Measurements from ENCODE around the gene PDZD2.
"Not testable (repeated sequence)": the region's sequence is repeated elsewhere in the genome, so short reads cannot be mapped to it uniquely, and the experiment has no call there.

The PDZD2 gene

DNA sequence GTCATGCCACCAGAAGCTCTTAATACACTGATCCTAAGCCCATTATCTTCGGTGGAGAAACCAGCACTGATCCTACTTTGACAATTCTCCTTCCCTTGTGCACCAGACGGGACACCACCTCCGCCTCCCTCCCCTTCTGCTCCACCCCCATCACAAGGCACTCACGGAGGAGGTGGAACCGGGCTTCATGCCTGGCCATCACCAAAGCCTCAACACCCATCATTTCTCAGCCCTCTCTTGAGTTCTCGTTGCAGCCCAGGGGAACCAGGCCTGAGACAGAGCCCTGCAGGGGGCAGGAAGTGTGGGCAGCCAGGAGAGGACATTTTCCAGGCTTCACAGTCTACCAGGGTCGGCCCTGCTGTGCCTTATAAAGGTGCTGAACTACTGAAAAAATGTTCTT, 374.7 kb downstream of the PDZD2 start:
- DNase-seq (ENCODE audit: low spot score), result no peak

DNA sequence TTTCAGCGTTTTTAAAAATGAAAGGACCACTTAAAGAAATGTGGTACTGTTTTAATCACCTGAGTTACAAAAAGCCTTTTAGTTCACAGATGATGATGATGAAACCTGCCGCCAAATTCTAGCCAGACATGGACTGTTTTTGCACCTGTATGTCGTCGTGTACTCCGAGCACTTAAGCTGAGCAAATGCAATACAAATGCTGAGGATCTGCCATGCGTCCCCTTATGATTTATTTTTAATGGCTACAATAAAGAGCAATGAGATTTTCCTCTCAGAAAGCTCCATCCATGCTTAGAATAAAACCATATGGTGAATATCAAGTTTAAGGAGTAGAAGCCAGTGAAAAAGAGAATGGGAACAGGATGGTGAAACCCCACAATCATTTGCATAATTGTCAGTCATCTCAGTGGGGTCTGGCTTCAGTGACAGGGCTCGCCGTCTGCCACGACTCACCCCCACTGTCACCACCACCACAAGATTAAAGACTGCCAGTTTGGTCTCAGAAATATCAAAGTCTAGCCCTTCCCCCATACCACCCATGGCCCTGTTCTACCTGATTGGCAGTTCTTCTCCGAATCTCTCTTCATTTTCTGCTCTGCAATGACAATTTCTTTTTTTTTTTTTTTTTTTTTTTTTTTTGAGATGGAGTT, 375.3 kb downstream of the PDZD2 start:
- no peak for DNase-seq (ENCODE audit: low spot score)

DNA sequence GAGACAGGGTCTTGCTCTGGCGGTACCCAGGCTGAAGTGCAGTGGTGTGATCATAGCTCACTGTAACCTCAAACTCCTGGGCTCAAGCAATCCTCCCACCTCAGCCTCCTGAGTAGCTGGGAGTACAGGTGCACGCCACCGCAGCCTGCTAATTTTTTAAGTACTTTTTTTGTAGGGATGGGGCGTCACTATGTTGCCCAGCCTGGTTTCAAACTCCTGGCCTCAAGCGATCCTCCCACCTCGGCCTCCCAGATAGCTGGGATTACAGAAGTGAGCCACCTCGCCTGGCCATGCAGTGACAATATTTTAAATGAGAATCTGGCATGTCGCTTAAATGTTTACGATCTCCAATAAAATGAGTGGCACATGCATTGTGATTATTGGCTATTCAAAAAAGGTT, 376.3 kb downstream of the PDZD2 start:
- not testable (repeated sequence) for DNase-seq (ENCODE audit: low spot score)

DNA sequence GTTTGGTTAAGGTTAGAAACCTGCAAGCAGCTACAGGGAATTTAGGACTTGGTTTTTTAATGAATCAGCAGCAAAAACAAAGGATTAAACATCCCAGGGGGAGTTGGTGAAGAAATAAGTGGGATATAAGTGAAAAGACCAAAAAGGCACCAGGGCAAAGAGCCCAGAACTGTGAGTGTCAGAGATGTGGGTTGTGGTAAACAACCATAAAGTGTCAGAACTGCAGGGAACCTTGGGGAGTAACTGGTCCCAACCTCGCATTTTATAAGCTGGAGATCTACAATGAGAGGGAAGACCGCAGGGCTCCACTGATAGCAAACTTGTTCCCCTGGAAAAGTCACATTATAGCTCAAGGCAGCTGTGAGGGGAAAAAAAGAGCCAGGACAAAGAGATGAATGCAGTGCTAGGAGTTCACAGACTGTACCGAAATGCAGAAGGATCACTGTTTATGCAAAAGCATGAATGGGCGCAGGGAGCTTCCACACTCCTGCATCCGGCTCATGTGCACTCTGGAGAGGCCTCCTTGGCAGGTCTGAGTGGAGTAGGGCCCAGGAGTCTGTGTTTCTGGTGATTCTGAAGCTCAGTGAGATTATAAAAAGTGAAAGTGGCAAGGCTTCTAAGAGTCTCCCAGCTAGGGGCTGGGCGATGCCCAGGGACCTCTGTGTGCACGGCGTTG, 378.9 kb downstream of the PDZD2 start:
- no peak for DNase-seq (ENCODE audit: low spot score)

DNA sequence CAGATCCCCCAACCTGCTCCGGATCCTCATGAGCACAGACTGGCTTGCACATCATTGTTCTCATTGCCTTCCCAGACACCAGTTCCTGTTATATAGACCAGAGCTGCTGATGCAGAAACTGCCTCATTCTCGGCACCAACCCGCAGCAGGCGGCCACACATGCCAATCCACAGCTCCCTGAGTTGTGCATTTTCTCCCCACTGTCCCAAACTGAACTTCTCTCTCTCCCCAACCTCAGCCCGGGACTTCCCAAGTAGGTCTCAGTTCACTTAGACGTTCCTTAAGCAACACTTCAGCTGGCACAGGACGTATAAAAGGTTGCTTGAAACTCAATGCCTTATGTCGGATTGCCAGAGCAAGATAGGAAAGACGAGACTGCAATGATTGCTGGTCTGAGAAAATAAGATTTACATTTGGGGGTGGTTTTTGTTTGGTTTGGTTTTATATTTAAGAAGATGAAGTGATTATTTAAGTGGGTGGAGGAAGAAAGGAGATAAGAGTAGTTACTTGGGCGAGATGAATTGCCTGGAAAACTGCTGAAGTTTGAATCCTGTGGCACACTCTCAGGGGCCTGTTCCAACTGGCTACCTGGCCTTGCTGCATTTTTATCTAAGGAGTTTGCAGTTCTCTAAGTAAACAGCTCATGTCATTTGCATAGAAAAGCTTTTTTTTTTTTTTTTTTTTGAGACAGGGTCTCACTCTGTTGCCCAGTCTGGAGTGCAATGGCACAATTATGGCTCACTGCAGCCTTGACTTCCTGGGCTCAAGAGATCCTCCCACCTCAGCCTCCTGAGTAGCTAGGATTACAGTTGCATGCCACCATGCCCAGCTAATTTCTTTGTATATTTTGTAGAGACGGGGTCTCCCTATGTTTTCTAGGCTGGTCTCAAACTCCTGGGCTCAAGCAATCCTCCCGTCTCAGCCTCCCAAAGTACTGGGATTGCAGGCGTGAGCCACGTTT, 379.8 kb downstream of the PDZD2 start:
- DNase-seq (ENCODE audit: low spot score), result no peak

DNA sequence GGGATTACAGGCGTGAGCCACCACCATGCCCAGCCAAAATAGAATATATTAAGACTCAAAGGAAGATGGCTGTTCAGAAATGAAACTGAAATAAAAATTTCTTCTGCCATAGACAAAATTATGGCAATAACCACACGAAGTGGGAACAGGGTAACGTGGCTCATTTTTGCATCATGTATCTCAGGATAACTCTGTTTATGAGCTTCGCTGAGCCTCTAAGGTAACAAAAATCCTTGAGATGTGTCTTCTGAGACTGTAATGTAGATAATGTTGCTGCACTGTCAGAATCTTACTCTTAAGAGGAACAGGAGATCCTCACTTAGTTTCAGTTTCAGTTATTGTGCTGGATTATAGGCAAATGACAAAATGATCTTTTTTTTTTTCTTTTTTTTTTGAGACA, 381.3 kb downstream of the PDZD2 start:
- no peak for DNase-seq (ENCODE audit: low spot score)

DNA sequence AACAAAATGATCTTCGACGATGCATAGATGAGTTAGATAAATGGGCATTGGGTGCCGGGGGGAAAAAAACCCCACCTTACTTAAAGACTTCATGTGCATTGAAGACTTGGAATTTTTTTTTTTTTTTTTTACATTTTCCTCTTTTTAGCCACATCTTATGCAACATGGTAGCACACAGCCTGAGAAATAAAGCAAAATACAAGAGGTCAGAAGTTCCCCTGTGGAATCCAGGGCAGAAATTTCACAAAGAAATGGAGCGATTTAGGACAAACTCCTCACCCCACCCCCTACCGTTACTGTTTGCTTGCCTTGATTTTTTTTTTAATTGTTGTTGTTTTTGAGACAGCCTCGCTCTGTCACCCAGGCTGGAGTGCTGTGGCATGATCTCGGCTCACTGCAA, 382.0 kb downstream of the PDZD2 start:
- DNase-seq (ENCODE audit: low spot score), result no peak

DNA sequence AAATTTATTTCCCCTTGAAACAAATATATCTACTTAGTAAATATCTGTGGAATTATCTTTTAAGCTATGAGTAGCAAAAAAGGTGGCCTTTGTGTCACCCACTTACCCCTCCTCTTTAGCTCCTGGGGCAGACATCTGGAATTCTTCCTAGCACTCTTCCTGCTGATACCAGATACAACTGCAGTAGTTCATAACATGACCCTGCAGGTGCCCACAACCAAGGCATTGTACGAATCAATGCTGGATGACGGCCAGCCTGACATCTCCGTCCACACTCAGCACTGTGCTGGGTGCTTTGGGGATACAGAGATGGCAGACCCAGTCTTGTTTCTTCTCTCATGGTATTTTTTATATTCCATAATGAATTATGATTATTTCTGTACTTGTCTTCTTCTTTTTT, 382.8 kb downstream of the PDZD2 start:
- DNase-seq (ENCODE audit: low spot score), result no peak

DNA sequence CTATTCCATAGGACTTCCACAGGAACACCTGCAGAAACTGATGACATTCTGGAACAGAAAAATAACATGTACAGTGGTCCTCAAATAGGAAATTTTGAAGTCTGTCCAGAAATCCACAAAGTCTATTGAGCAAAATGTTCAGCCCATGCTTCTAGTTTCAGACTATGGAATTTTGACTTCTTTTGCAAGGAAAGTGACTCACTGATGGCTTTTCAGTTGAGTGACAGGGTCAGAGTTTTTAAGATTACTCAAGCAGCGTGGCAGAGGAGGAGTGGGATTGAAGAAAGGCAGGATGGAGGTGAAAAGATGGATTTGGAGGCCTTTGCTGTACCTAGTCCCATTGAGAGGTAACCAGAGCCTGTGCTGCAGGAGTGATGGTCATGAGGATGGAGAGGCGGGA, 383.7 kb downstream of the PDZD2 start:
- no peak for DNase-seq (ENCODE audit: low spot score)

DNA sequence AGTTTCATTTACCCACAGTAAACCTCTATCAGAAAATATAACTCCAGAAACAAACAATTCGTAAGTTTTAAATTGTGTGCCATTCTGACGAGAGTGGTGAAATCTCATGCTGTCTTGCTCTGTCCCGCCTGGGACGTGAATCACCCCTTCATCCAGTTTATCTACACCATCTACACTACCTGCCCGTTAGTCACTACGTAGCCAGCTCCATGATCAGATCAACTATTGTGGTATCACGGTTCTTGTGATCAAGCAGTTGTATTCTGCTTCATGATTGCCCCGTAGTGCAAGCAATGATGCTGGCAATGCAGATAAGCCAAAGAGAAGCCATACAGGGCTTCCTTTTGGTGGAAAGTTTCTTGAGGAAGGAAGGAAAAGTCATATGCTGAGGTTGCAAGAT, 384.9 kb downstream of the PDZD2 start:
- DNase-seq (ENCODE audit: low spot score), result no peak

DNA sequence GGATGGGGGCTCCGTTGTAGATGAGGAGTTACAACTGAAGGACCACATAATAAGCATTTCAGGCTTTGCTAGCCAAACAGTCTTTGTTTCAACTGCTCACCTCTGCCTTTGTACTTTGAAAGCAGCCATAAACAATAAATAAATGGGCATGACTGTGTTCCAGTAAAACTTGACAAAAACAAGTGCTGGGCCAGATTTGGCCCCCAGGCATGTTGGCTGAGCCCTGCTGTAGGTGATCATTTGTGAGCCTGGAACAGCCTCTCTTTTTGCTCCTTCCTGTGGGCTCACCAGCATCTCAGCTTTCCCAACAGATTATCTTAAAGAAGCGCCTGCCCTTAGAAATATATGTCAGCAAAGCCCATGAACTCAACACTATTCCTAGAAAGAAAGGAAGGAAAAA, 385.8 kb downstream of the PDZD2 start:
- no peak for DNase-seq (ENCODE audit: low spot score)

DNA sequence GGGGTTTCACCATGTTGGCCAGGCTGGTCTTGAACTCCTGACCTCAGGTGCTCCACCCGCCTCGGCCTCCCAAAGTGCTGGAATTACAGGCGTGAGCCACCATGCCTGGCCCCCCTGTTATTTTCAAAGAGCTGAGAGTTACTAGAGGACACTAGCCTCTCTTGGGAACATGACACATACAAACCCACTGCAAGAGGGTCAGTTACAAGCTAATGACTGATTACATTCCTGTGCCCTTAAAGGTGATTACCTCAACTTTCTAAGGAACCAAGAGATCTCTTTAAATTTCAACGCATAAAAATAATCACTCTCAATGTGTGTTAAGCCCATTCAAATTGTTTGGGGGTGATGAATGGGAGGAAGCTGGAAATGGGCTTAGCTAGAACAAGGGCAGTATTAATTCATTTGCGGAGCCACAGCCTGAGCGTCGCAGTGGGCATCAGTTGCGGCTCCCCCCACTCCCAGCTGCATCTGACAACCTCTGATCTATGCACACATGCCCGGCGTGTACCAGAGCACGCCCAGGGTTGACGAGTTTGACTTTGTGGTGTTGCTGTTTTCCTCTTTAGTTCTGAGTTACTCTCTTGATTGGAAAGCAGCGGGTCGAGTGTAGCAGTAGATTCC, 388.3 kb downstream of the PDZD2 start:
- DNase-seq (ENCODE audit: low spot score), result no peak

DNA sequence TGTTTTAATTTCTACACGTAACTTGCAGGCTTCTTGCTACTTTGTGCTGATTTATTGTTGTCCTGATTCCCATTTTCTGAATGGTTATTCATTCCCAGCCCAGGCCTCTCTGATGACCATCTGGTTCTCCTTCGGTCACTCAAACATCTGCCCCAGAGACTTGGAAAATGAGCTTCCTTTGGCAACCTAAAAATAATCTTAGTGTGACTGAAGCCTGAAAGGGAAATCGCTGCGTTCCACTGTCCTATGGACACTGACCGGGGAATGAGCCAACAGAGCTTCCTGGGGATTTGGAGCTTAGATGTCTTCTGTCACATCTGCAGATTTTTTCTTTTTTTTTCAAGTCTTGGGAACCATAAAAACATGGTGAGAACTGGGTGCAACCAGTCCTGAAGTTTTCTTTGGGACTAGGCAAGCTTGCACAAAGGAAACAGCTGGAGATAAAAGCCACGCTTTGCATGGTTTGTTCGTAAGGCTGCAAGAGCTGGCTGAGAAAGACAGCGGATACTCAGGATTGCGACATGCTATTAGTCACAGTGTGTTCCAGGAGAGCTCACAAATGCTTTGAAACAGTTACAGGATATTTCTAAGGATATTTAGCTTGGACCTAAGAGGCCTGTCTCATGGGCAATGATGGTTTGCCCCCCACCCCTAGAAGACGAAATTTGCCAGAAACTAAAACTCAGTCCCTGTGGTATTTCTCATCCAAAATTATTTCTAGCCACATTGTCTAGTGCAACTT, 389.0 kb downstream of the PDZD2 start:
- no peak for DNase-seq (ENCODE audit: low spot score)

DNA sequence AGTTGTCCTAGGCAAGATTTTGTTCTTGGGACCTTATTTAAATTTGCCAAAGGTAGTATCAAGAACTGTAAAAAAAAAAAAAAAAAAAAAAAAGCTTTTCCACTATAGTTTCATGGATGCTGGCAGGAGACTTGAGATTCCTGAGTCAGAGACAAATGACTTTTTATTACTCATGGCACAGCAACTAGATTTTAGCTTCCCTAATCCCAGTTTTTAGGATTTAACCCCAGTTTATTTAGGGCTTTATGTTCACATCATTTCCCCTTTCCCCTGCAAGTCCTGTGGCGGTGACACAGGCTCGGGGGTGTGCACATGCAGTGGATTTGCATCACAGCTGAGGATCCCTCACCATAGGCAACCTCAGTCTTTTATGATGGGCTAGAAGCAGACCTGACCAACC, 390.3 kb downstream of the PDZD2 start:
- no peak for DNase-seq (ENCODE audit: low spot score)

DNA sequence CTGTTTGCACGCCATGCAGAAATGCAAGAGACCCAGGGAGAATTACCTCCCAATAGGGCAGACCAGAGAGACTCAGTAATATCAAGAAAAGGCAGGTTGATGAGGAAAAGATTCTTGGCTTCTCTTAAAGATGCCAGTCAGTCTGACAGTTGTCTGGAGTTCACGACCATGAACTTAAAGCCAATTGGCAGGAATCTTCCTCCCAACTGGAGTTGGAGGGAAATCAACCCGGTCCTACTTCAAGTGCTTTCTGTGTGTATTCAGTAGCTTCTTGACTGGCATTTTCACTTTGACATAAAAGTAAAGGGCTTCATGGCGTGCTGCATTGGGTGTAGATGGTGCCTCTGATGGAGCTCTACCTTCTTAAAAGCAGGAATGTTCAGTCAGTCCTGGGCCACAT, 390.9 kb downstream of the PDZD2 start:
- no peak for DNase-seq (ENCODE audit: low spot score)

DNA sequence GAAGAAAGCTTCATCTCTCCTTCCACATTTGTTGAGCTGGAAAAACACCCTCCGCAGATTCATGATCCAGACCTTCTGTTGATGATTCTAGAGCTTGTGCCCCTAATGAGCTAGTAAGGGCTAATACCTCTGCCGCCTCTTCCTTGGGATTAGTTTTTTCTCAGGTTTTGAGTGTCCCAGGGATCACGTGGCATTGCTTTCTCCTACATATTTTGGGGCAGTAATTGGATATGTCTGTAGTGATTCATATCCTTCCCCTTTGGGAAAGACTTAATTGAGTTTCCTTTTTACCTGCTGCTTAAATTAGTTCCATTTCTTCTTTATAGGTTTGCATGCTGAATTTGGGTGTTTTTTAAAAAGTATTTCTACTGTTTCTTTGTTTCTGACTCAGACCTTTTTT, 391.3 kb downstream of the PDZD2 start:
- no peak for DNase-seq (ENCODE audit: low spot score)

DNA sequence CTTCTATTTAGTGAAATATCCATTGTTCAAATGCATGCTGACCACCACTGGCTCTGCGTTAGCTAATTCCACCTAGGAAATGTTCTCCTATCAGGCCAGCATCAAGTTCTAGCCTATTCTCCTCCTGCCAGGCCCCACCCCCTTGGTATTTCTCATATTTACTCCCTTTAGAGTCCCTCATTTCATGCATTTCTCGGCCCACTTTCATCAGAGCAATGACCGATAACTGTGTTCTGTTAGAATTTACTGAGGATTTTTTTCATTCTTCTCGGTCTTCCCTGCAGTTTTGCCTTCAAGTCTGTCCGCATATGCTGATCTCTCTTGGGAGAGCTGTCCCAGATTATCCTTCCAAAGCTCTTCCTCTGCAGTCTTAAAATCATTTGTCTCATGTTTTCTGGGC, 391.8 kb downstream of the PDZD2 start:
- no peak for DNase-seq (ENCODE audit: low spot score)

DNA sequence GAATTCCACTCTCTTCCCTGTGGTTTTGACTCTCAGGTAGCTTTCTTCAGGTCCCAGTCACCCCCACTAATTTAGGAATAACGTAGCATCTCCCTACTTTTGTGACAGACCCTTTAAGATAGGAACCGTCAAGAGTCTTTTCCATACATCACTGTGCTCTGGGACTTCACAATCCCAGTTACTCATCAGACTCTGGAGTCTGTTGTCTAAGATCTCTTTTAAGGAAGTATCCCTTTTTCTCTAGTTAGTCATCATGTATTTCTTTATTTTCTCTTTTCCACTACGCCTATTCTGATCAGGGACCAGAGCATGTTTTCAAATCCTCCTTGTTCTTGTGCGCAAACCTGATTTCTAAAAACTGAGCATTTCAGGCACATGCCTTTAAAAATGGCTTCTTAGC, 392.2 kb downstream of the PDZD2 start:
- no peak for DNase-seq (ENCODE audit: low spot score)

DNA sequence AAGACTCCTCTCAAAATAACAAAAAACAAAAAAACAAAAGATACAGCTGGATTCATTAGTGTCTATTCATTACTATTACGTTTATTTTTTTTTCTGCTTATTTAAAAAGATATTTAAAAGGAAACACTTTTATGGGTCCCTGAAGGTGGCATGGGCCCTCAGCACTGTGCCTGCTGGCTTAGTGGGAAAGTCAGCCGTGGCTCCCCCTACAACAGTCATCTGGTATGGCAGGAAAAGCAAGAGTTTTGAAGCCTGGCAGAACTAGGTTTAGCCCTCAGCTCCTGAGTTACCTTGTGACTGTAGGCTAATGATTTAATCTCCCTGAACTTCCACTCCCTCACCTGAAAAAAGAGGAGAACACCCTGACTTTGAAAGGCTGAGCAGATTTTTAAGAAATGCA, 399.6 kb downstream of the PDZD2 start:
- DNase-seq (ENCODE audit: low spot score), result no peak

DNA sequence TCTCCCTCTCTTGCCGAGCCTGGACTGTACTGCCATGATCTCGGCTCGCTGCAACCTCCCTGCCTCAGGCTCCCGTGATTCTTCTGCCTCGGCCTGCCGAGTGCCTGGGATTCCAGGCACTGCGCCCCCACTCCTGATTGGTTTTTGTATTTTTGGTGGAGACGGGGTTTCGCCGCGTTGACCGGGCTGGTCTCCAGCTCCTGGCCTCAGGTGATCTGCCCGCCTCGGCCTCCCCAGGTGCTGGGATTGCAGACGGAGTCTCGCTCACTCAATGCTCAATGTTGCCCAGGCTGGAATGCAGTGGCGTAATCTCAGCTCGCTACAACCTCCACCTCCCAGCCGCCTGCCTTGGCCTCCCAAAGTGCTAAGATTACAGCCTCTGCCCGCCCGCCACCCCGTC, 400.2 kb downstream of the PDZD2 start:
- DNase-seq (ENCODE audit: low spot score), result not testable (repeated sequence)

DNA sequence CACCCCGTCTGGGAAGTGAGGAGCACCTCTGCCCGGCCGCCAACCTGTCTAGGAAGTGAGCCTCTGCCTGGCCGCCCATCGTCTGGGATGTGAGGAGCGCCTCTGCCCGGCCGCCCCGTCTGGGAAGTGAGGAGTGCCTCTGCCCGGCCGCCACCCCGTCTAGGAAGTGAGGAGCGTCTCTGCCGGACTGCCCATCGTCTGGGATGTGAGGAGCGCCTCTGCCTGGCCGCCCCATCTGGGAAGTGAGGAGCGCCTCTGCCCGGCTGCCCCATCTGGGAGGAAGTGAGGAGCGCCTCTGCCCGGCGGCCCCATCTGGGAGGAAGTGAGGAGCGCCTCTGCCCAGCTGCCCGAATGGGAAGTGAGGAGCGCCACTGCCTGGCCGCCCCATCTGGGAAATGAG, 400.7 kb downstream of the PDZD2 start:
- DNase-seq (ENCODE audit: low spot score), result not testable (repeated sequence)

DNA sequence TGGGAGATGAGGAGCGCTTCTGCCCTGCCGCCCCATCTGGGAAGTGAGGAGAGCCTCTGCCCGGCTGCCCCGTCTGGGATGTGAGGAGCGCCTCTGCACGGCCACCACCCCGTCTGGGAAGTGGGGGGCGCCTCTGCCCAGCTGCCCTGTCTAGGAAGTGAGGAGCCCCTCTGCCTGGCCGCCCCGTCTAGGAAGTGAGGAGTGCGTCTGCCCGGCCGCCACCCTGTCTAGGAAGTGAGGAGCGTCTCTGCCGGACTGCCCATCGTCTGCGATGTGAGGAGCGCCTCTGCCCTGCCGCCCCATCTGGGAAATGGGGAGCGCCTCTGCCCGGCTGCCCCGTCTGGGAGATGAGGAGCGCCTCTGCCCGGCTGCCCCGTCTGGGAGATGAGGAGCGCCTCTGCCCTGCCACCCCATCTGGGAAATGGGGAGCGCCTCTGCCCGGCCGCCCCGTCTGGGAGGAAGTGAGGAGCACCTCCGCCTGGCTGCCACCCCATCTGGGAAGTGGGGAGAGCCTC, 401.3 kb downstream of the PDZD2 start:
- DNase-seq (ENCODE audit: low spot score), result not testable (repeated sequence)

Measured in hematopoietic multipotent progenitor cell treated with erythropoietin and hydrocortisone succinate and interleukin-3 and kit ligand, for 15 days (in vitro differentiated cells).